GM19043 (cell line): Measurements from ENCODE around the gene PIBF1.
"Not testable (repeated sequence)": the region's sequence is repeated elsewhere in the genome, so short reads cannot be mapped to it uniquely, and the experiment has no call there.

Experiments
- ATAC-seq: cut with Tn5 transposase; IDR thresholded peaks from one replicate; pipeline ENCODE4 v1.9.1; 2021; ENCODE audit warnings: low read depth; ENCODE audit not compliant: unreplicated experiment

The PIBF1 gene

DNA sequence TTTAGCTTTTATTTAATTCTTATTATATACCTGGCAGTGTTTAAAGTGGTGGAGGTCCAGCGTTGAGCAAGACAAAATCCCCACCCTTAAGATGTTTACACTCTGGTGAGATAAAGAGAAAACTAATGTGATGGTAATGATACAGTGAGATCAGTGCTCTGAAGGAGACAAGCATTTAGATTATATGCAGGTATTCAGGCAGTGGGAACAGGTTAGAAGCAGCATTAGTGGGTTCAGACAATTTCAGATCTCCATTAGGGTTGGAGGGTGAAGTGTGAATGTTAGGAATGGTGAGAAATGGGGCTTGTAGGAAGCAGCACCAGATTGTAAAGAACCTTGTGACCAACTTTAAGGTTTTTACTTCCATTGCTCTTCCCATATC lies 39.0 kb downstream of the PIBF1 start:
- ATAC-seq = no peak

DNA sequence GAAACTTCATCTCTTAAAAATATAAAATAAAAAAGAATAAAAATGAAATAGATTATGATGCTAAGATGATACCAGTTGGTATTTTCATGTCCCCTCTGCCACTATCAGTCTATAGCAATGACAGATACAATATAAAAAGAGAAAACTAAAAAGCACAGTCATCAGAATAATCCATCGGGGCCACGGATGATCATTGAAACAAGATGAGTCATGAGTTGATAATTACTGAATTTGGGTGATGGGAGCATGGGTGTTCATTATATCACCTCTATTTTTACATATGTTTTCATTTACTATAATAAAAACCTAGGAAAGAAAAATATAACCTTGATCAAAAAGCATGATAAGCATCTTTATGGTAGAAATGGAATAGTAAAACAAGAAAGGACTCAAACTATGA lies 41.1 kb downstream of the PIBF1 start:
- ATAC-seq = no peak

DNA sequence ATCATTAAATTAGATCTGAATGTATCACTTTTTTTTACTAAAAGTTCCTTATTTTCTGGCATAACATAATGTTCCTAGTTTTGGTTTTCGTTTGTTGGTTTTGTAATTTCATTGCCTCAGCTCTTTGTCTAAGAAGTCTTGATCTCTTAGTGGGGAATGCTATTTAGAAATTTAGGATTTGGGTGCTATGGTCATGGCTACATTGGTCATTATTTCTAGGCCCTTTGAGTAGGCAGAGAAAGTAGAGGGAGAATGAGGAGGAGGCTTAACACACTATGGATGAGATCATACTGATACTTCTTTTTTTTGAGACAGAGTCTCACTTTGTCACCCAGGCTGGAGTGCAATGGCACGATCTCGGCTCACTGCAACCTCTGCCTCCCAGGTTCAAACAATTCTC lies 41.8 kb downstream of the PIBF1 start:
- no peak for ATAC-seq

DNA sequence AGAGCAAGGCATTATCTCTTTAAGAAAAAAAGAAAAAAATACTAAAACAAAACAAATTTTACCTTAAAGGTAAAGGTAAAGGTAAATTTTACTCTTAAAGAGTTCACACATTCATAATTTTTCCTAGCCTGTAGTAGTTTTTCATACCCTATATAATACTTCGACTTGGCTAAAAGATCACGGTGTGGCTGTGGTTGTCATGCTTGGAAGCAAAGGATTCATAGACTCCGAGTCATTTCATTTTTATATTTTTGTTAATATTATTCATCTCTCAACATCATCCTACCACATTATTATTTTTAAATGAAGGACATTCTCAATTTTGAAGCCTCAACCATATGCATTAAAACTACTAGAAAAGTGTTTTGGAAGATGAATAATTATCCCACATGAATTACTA lies 52.7 kb downstream of the PIBF1 start:
- ATAC-seq = no peak

DNA sequence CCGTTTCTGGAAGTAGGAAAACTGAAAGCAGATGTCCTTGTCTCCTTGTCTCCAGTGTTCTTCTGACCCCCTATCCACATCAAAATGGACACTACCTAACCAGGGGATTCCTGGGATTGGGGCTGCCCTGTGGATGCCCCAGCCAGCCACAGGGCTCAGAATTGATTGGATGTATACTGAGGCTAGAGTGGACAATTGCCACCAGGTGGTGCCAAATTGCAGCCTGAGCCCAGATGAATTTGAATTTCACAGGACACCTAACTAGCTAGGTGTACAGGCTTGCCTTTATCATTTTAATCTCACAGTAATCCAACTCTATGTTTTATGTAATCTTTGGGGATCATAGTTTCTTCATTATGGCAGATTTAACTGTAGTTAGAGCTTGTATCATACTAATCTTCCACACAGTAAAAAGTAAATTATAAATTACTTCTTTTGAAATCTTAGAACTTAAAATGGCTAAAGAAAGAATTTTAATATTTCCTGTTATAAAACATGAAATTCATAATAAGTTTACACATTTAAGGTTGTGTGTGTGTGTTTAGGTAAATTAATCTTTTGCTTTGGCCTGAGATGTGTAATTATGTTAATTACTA lies 58.0 kb downstream of the PIBF1 start:
- ATAC-seq = peak; percentile 93

DNA sequence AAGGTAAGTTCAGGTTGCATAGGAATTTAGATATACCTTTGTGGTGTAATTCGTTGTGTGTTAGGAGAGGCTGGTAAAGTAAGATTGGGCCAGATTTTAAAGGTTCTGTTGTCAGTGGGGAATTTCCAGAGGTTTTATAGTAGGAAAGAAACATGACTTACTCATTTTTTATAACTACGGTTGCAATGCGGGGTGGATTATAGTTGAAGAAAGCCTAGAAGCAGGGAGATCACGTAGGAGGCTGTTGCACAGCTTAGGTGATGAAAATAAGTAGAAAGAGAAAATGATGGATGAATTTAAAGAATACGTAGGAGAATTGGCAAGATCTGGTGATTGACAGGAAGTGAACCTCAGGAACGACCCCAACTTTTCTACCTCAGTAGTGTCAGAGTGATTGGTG lies 61.1 kb downstream of the PIBF1 start:
- no peak for ATAC-seq

DNA sequence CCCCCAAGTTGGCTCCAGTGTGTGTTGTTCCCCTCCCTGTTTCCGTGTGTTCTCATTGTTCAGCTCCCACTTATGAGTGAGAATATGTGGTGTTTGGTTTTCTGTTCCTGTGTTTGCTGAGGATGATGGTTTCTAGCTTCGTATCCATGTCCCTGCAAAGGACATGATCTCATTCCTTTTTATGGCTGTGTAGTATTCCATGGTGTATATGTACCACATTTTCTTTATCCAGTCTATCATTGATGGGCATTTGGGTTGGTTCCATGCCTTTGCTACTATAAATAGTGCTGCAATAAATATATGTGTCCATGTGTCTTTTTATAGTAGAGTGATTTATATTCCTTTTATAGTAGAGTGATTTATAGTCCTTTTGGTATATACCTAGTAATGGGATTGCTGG lies 63.2 kb downstream of the PIBF1 start:
- ATAC-seq = not testable (repeated sequence)

DNA sequence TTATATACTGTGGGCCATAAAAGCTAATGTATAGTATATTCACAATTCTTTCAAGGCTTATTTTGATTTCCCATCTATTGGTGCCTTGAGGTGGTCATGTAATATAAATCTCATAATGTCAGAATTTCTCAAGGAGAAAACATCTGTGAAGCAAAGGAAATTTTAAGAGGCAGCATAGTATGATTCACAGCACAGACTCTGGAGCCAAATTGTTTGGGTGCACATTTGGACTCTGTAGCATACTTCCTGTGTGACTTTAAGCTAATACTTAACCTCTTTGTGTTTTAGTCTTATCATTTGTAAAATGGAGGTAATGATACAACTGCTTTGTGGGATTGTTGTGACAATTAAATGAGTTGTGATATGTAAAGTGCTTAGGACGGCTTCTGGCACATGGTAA lies 67.6 kb downstream of the PIBF1 start:
- no peak for ATAC-seq

DNA sequence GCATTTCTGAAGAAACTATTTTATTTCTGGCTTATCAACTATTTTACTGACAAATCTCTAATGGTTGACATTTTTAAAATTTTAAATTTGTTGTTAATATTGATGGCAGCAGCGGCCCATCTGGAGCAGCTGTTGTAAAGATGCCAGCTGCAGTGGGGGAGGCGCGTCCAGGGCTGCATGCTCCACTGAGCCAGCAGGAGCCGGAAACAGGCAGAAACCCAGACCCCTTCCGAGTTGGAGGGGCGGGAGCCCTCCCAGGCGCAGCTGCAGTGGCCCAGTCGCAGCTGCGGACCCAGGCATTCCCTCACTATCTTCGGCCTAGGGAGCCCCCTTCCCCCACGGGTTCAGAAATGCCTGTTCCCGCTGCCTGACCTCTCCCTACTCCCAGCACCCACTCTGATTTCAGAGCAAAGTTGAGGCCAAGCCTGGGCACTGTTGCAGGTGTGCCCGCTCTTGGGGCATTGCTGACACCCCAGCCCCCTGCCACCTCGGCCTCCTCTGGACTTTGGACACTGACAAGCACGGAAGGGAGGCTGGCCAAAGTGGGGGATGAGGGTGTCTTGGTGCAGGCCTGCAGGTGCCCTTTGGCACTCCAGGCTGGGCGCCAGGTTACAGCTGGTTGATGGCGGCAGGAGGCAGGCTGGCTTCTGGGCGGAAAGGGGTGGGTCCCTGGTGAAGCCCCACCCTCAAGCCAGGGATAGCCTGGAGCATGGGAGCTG lies 69.2 kb downstream of the PIBF1 start:
- no peak for ATAC-seq

DNA sequence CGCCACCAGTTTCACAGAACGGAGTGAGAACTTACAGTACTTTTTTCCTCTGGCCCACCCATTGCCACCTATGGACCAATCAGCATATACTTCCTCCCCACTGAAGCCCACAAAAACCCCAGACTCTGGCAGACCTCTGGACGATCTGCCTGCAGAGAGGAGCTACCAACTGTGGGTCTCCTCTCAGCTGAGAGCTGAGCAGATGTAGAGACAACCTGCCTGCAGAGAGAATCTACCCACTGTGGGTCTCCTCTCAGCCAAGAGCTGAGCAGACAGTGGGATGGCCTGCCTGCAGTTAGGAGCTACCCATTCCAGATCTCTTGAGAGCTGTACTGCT lies 69.7 kb downstream of the PIBF1 start:
- ATAC-seq = no peak

DNA sequence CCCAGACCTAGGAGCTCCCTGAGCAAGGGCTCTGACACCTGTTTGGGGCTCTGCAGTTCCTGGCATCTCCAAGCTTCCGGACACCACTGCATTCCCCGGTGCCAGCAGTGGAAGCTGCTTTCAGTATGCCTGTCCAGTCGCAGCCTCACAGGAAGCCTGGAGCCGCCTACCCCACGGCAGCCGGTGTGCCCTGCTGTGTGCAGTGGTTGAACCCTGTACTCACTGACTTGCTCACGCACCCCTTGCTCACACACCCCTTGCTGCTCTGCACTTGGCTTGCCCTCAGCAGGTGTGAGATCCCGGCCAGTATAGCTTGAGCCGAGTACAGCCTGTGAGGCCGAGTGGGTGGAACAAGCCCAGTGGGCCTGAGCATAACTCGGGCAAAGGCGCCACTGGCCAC lies 70.3 kb downstream of the PIBF1 start:
- no peak for ATAC-seq

DNA sequence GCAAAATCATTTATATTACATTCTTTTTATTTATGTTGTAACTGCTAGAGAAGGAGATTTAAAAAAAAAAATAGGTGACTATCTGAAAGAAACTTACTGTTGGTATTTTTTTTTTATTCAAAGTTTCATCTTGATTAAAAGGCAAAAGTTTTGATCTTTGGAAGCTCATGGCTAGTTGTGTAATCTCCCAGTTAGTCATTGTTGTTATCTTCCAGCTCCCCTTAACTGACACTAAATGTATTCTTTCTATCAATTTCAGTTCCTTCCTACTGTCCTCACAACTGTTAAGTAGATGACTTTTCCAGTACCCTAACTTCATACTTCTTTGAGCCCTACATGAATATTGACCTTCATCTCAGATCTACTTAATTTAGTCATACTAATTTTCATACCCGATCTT lies 71.1 kb downstream of the PIBF1 start:
- no peak for ATAC-seq

DNA sequence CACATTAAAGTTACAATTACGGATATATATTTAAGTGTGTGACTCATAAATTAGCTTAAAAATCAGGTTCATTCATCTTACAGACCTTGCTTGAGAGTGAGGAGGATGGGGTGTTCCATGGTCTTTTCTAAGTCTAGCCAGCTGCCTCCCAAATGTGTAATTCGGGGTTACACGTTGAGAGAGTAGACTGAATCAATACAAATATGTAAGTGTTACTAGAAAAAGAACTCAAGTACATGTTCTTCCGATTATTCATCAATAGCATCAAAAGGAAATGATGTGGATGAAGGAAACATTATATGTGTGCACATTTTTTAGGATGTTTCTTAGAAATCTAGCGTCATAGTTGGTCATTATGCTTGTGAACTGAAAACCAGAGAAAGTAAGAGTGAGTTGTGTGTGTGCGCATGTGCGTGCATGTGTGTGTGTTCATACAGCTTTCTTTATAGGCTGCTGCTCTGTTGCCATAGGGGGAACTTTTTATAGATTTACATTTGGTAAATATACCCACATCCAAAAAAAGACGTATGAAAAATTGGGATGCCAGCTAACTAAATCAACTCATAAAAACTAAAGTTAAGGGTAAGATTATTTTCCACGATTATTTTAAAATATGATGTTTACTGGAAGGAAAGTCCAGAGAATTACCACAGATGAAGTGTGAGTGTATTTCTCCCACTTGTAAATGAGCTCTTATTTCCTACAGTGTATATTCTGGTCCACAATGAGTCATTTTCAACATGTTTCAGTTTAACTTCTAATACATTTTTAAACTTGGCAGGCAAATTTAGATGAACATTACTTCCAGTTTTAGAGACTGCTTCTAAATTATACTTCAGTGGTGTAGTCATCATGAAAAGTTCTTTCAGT lies 82.4 kb downstream of the PIBF1 start:
- peak; percentile 80 for ATAC-seq

DNA sequence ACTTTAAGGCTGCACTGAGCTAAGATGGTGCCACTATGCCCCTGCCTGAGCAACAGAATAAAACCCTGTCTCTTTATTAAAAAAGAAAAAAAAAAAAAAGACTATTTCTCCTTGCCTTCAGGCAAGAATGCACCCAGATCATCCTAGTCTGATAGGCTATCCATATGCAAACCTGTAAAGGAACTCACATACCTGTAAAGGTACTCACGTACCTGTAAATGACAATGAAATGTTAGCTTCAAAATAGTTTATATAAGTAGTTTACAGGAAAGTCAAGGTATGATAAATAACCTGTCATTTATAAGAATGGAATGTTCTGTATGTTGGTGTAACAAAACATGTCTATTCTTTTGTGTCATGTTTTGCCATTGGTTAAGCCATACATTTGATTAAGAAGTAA lies 86.3 kb downstream of the PIBF1 start:
- ATAC-seq = no peak

DNA sequence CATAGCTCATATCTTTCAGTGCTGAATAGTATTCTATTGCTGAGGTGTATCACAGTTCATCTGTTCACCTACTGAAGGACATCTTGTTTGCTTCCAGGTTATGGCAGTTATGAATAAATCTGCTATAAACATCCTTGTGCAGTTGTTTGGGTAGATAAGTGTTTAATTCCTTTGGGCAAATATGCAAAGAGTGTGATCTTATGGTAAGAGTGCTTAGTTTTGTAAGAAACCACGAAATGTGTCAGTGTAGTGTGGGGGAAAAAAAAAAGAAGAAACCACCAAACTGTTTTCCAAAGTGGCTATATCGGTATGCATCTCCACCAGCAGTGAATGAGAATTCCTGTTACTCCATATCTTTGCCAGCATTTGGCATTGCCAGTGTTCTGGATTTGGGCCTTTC lies 93.3 kb downstream of the PIBF1 start:
- ATAC-seq = no peak

DNA sequence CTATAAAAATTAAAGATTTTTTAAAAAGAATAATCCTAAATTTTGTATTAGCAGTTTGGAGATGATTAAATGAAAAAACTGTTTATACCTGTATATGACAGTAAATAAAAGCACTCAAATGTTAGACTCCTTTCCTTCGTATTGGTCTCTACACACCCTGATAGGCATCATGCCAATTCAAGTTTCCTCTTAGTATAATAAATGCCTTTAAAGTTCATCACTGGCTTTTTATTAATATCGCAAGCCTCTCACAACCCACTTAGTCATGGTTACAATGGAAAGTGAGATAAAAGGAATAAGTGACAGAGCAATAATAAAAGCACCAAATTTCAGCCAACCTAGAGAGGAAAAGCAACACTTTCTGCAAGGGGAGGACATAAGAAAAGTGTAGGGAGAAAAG lies 102.2 kb downstream of the PIBF1 start:
- ATAC-seq = no peak

DNA sequence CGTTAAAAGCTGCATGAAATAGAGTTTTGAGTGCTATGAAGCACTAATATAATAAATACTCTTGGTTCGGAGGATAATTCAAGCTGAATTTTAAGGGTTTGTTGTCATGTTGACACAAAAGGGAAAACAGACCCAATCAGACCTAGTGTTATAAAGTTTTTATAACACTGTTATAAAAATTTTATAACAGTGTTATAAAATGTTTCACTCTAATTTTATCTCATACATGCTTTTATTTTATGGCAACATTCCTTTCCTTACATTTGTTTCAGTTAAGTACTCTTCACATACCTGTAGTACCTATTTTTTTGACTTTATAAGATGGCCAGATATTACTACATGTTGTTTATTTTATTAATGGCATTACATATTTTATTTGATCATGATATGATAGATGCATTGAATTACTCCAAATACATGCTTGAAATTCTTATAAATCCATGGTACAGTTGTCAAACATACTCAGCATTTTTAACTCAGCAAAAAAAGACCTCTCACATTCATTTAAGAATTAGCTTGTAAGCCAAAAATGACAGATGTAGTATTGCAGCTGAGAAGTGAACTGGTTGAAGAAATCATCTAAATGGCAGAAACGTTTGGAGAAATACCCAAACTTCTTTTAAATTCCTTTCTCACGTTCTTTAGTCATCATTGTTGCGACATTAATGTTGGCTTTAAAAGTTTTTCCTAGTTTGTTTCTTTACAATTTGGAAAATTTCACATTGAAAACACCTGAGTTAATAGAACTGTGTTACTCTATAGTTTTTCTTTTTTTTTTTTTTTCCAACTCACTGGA lies 104.5 kb downstream of the PIBF1 start:
- no peak for ATAC-seq

DNA sequence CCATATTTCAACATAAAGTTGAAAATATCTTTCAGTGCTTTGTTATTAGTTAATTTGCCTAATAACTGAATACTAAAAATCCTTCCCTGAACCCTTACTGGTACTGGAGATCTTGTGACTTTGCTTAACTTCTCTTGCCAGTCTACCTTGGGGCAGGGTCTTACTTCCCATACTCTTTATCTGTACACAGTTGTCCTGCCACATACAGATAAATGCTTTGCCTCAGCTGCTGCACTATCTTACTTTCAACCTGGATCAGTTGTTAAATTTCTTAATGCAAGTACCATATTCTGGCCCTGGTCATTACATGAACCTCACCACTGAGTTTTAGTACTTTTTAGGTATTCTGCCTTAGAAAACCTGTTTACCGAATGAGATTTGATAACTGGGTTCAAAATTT lies 107.6 kb downstream of the PIBF1 start:
- no peak for ATAC-seq

DNA sequence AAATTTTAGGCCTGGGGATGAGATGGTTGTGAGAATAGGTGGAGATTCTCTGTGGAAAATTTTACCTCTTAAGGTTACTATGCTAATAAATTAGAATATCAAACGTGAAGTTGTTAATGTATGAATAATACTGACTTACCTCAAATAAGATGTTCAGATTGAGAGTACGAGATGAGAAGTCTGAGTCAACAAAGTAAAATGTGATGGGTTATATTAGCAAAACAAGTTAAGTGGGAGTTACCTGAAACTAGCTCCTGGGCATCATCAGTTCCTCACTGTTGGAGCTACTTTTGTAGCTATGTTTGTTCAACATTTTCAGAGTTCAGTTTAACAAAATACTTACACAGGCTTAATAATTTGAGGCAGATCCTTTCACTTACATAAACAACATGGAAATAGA lies 108.6 kb downstream of the PIBF1 start:
- ATAC-seq = no peak

DNA sequence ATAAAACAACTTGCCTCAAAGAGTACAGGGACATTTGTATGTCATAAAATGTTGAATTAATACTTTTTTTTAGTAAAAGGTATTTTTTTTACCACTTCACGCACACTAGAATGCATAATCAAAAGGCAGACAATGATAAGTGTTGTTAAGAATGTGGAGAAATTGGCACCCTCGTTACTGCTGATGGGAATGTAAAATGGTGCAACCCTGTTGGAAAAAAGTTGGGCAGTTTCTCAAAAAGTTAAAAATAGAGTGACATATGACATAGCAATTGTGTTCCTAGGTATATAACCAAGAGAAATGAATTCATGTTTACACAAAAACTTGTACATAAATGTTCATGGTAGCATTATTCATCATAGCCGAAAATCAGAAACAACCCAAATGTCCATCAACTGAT lies 109.5 kb downstream of the PIBF1 start:
- no peak for ATAC-seq

DNA sequence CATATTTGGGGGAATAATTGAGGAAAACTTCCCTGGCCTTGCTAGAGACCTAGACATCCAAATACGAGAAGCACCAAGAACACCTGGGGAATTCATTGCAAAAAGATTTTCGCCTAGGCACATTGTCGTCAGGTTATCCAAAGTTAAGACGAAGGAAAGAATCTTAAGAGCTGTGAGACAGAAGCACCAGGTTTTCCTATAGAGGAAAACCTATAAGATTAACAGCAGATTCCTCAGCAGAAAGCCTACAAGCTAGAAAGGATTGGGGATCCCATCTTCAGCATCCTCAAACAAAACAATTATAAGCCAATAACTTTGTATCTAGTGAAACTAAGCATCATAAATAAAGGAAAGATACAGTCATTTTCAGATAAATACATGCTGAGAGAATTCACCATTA lies 114.9 kb downstream of the PIBF1 start:
- no peak for ATAC-seq
